ENCODE data around the gene VRK3. TPM values are rescaled to one million over a fixed set of nuclear protein-coding genes. Genes with fewer than 3 reads are reported as not detected.

The VRK3 gene
- total RNA-seq, 6 donors from 2014 or later: 28.6 to 82.8 (median 38.4) TPM

GRCh38 chr19:49985871-49986270, 39.3 kb downstream of the VRK3 start:
- Histone ChIP-seq H3K4me1 (peaks cover 0 to 4% (median 0%) of the 10 kb centered on the region in 4 donors), H3K36me3 (peaks cover 11 to 87% (median 48%) of the 10 kb centered on the region in 4 donors), H3K9me3 (no peaks in the 10 kb centered on the region)

GRCh38 chr19:49984491-49984890, 40.7 kb downstream of the VRK3 start:
- Histone ChIP-seq H3K27me3 (no peaks in the 10 kb centered on the region), H3K9me3 (no peaks in the 10 kb centered on the region), H3K4me3 (no peak overlapping the region), H3K27ac (no peak overlapping the region), H3K4me1 (peaks cover 0 to 4% (median 0%) of the 10 kb centered on the region in 4 donors), H3K36me3 (peaks cover 10 to 83% (median 47%) of the 10 kb centered on the region in 4 donors)
- 90 to 92% methylated on average over 9 to 11 of the region's 11 CpGs for WGBS, 2 donors
- no peak for ATAC-seq (ENCODE audit: low FRiP score in 2 of 2)
- no peak for TF ChIP-seq POLR2A (IDR thresholded peaks at IDR 0.05)
- TF ChIP-seq CTCF (IDR thresholded peaks at IDR 0.05): no peak
- TF ChIP-seq POLR2AphosphoS5 (IDR thresholded peaks at IDR 0.05): no peak
- TF ChIP-seq EP300 (IDR thresholded peaks at IDR 0.05): no peak
- DNase-seq: no peak

More at GRCh38 chr19:49985871-49986270, 39.3 kb downstream of the VRK3 start:
- 21 to 44% methylated on average over 3 of the region's 3 CpGs for WGBS, 2 donors
- ATAC-seq (ENCODE audit: low FRiP score in 2 of 2): no peak
- Histone ChIP-seq H3K4me3 (no peak overlapping the region), H3K27ac (no peak overlapping the region), H3K27me3 (no peaks in the 10 kb centered on the region)
- TF ChIP-seq EP300 (IDR thresholded peaks at IDR 0.05) (no peak), POLR2A (IDR thresholded peaks at IDR 0.05) (no peak), POLR2AphosphoS5 (IDR thresholded peaks at IDR 0.05) (no peak), CTCF (IDR thresholded peaks at IDR 0.05) (no peak)
- no peak for DNase-seq

- Histone ChIP-seq H3K27ac (no peak overlapping the region), H3K36me3 (peaks cover 5 to 81% (median 44%) of the 10 kb centered on the region in 4 donors), H3K4me3 (no peak overlapping the region), H3K4me1 (peaks cover 0 to 4% (median 0%) of the 10 kb centered on the region in 4 donors), H3K9me3 (no peaks in the 10 kb centered on the region), H3K27me3 (no peaks in the 10 kb centered on the region)
- ATAC-seq (ENCODE audit: low FRiP score in 2 of 2) (peak in 1 of 2 donors; percentile 77), DNase-seq (peak in 1 of 2 donors; percentile 61)
- TF ChIP-seq CTCF (IDR thresholded peaks at IDR 0.05) (peak; percentile 75 to 85 (median 81)), POLR2AphosphoS5 (IDR thresholded peaks at IDR 0.05) (no peak)
- WGBS, 2 donors: 52 to 60% methylated on average over 9 to 10 of the region's 10 CpGs
Measured at GRCh38 chr19:49983645-49984229, 41.4 kb downstream of the VRK3 start.

- no peak for TF ChIP-seq EP300 (IDR thresholded peaks at IDR 0.05)
- TF ChIP-seq POLR2A (IDR thresholded peaks at IDR 0.05): no peak
- TF ChIP-seq CTCF (IDR thresholded peaks at IDR 0.05): no peak
- TF ChIP-seq POLR2AphosphoS5 (IDR thresholded peaks at IDR 0.05): no peak
- no peak overlapping the region for H3K4me3 ChIP-seq
- H3K36me3 ChIP-seq: peaks cover 13 to 84% (median 53%) of the 10 kb centered on the region in 4 donors
- WGBS, 2 donors: 79 to 91% methylated on average over 20 to 21 of the region's 21 CpGs
- no peaks in the 10 kb centered on the region for H3K27me3 ChIP-seq
- DNase-seq (no peak), ATAC-seq (ENCODE audit: low FRiP score in 2 of 2) (no peak)
- no peak overlapping the region for H3K27ac ChIP-seq
- peaks cover 0 to 4% (median 0%) of the 10 kb centered on the region in 4 donors for H3K4me1 ChIP-seq
- H3K9me3 ChIP-seq: no peaks in the 10 kb centered on the region
Measured at GRCh38 chr19:49981603-49982593, 43.3 kb downstream of the VRK3 start.

Data from upper lobe of left lung (tissue), 6 donors.